ENCODE results near the gene KLF12.

- TF ChIP-seq CTCF (IDR thresholded peaks at IDR 0.05) = no peak
- no peak for TF ChIP-seq POLR2A (IDR thresholded peaks at IDR 0.05)
Observed at GRCh38 chr13:74110053-74110452, 24.2 kb downstream of the KLF12 start.

All from transverse colon (tissue), 3 donors.